ENCODE measurements around the gene NUAK1. TPM values are rescaled to one million over a fixed set of nuclear protein-coding genes. Genes with fewer than 3 reads are reported as not detected.

The NUAK1 gene
- polyA plus RNA-seq, 1 donor from 2014 or later, result 8.3 TPM

- Histone ChIP-seq H2AFZ (ENCODE audit: low read depth, low read length) (no peak overlapping the region), H3K9me2 (ENCODE audit: insufficient read depth, low read length) (no peaks in the 10 kb centered on the region), H3K4me3 (ENCODE audit: low read length) (no peak overlapping the region), H4K20me1 (ENCODE audit: insufficient read depth) (no peaks in the 10 kb centered on the region), H3K27me3 (ENCODE audit: insufficient read depth, low read depth, low read length) (no peaks in the 10 kb centered on the region), H3K36me3 (ENCODE audit: insufficient read depth, low read length) (no peaks in the 10 kb centered on the region), H3K27ac (ENCODE audit: low read length) (no peak overlapping the region), H3K9me3 (ENCODE audit: low read length) (no peaks in the 10 kb centered on the region), H3K4me2 (ENCODE audit: low read length) (no peak overlapping the region), H3K9ac (ENCODE audit: low read length) (no peak overlapping the region), H3K79me2 (replicated peaks; ENCODE audit: insufficient read depth, low read length) (peaks cover 43% of the 10 kb centered on the region), H3F3A (ENCODE audit: insufficient read depth, low read length, poor library complexity, severe bottlenecking) (no peaks in the 10 kb centered on the region)
- TF ChIP-seq POLR2AphosphoS5 (IDR thresholded peaks at IDR 0.05) (no peak), RAD21 (conservative IDR thresholded peaks at IDR 0.05) (no peak), EZH2 (IDR thresholded peaks at IDR 0.05; ENCODE audit: borderline replicate concordance, insufficient read depth, low read length, poor library complexity, severe bottlenecking) (no peak), MXI1 (conservative IDR thresholded peaks at IDR 0.05; ENCODE audit: poor library complexity, severe bottlenecking) (no peak), CTCF (IDR thresholded peaks at IDR 0.05; ENCODE audit: poor library complexity, severe bottlenecking) (no peak), TAF1 (IDR thresholded peaks at IDR 0.05; ENCODE audit: low read depth) (no peak), EP300 (conservative IDR thresholded peaks at IDR 0.05; ENCODE audit: poor library complexity, severe bottlenecking) (no peak), SMC3 (conservative IDR thresholded peaks at IDR 0.05; ENCODE audit: poor library complexity) (no peak), REST (IDR thresholded peaks at IDR 0.05; ENCODE audit: borderline replicate concordance) (no peak)
Observed at GRCh38 chr12:106113446-106113823, 25.3 kb downstream of the NUAK1 start.

- Histone ChIP-seq H2AFZ (ENCODE audit: low read depth, low read length) (no peak overlapping the region), H3K9me3 (ENCODE audit: low read length) (no peaks in the 10 kb centered on the region), H3K36me3 (ENCODE audit: insufficient read depth, low read length) (no peaks in the 10 kb centered on the region), H3K27me3 (ENCODE audit: insufficient read depth, low read depth, low read length) (no peaks in the 10 kb centered on the region), H3K4me3 (ENCODE audit: low read length) (no peak overlapping the region), H3K27ac (ENCODE audit: low read length) (no peak overlapping the region), H3K9me2 (ENCODE audit: insufficient read depth, low read length) (no peaks in the 10 kb centered on the region), H3K79me2 (replicated peaks; ENCODE audit: insufficient read depth, low read length) (peaks cover 46% of the 10 kb centered on the region), H3K9ac (ENCODE audit: low read length) (no peak overlapping the region), H4K20me1 (ENCODE audit: insufficient read depth) (no peaks in the 10 kb centered on the region), H3K4me2 (ENCODE audit: low read length) (no peak overlapping the region), H3F3A (ENCODE audit: insufficient read depth, low read length, poor library complexity, severe bottlenecking) (no peaks in the 10 kb centered on the region)
- no peak for TF ChIP-seq TAF1 (IDR thresholded peaks at IDR 0.05; ENCODE audit: low read depth)
- TF ChIP-seq SMC3 (conservative IDR thresholded peaks at IDR 0.05; ENCODE audit: poor library complexity), result no peak
- TF ChIP-seq REST (IDR thresholded peaks at IDR 0.05; ENCODE audit: borderline replicate concordance), result no peak
- no peak for TF ChIP-seq RAD21 (conservative IDR thresholded peaks at IDR 0.05)
- TF ChIP-seq POLR2AphosphoS5 (IDR thresholded peaks at IDR 0.05), result no peak
- no peak for TF ChIP-seq EZH2 (IDR thresholded peaks at IDR 0.05; ENCODE audit: borderline replicate concordance, insufficient read depth, low read length, poor library complexity, severe bottlenecking)
- no peak for TF ChIP-seq CTCF (IDR thresholded peaks at IDR 0.05; ENCODE audit: poor library complexity, severe bottlenecking)
- TF ChIP-seq EP300 (conservative IDR thresholded peaks at IDR 0.05; ENCODE audit: poor library complexity, severe bottlenecking), result no peak
- TF ChIP-seq MXI1 (conservative IDR thresholded peaks at IDR 0.05; ENCODE audit: poor library complexity, severe bottlenecking), result no peak
Observed at GRCh38 chr12:106113042-106113441, 25.7 kb downstream of the NUAK1 start.
